Endothelial cell of umbilical vein (primary cell): Measurements from ENCODE around the gene SAMSN1. TPM values are rescaled to one million over a fixed set of nuclear protein-coding genes. Genes with fewer than 3 reads are reported as not detected.

Source experiments
- BruUV-seq: library from RNA; stranded (reverse); fragments of 400-500 nt; replicated peaks from 2 replicates; lab custom pipeline; 2021; lab: Mats Ljungman, UMichigan
- CTCF ChIA-PET: fragments of 300-600, 350-600 bp; sonication (Branson Sonifier 250); formaldehyde crosslinking; loops from one replicate; lab custom pipeline; 2021; ENCODE audit warnings: antibody characterized with exemption, inconsistent platforms; lab: Charles Lee
- POLR2A ChIA-PET: fragments of 300-600, 350-600 bp; sonication (Branson Sonifier 250); formaldehyde crosslinking; loops from one replicate; lab custom pipeline; 2021; ENCODE audit warnings: antibody characterized with exemption, inconsistent platforms; lab: Charles Lee
- DNase-seq: peaks from one replicate; pipeline ENCODE4 v3.0.0-alpha.2; 2011; ENCODE audit warnings: low read depth, low spot score
- FAIRE-seq: peaks from 2 replicates; lab custom pipeline; 2011; peaks lifted over from hg19 to GRCh38; lab: Jason Lieb, UNC
- H2AFZ ChIP-seq: 2 replicates; pipeline ENCODE4 v1.6.0; 2012; ENCODE audit warnings: low read depth, low read length, control low read depth, inconsistent platforms
- H3K27ac ChIP-seq: 2 replicates; pipeline ENCODE4 v1.5.1; 2011; ENCODE audit warnings: low read depth, mild to moderate bottlenecking, control low read depth, low read length, moderate library complexity; ENCODE audit not compliant: insufficient read depth
- H3K27me3 ChIP-seq, 2 experiments: 2 replicates each; pipeline versions ENCODE4 v1.6.0 to v1.6.1; 2011; ENCODE audit warnings: low read length in 2 of 2, mixed read lengths in 1 of 2; ENCODE audit not compliant: control insufficient read depth in 2 of 2, insufficient read depth in 2 of 2
- H3K36me3 ChIP-seq, 2 experiments: 2 replicates in 1 of 2; 3 replicates in 1 of 2; pipeline ENCODE4 v1.5.1; 2011; ENCODE audit warnings: low read length in 2 of 2, mild to moderate bottlenecking in 1 of 2, moderate library complexity in 1 of 2; ENCODE audit not compliant: control insufficient read depth in 2 of 2, insufficient read depth in 2 of 2; ENCODE audit errors: extremely low read depth in 1 of 2
- H3K4me1 ChIP-seq: 3 replicates; pipeline ENCODE4 v1.5.1; 2011; ENCODE audit warnings: mild to moderate bottlenecking, low read length; ENCODE audit not compliant: control insufficient read depth, insufficient read depth; ENCODE audit errors: extremely low read depth
- H3K4me2 ChIP-seq: 2 replicates; pipeline ENCODE4 v1.6.1; 2011; ENCODE audit warnings: low read length, control low read depth, mixed read lengths; ENCODE audit not compliant: insufficient read depth
- H3K4me3 ChIP-seq, 3 experiments: fragments of 200-600 bp in 1 of 3; sonication (generic), shearing (Covaris generic) in 1 of 3; replicated peaks in 1 of 3; 2 replicates each; pipeline ENCODE4 v1.5.1; 2011 to 2016; ENCODE audit warnings: control low read depth in 3 of 3, low read length in 3 of 3, mild to moderate bottlenecking in 2 of 3, inconsistent platforms in 1 of 3, low read depth in 1 of 3, moderate library complexity in 1 of 3; ENCODE audit not compliant: insufficient read depth in 1 of 3
- H3K79me2 ChIP-seq: 2 replicates; pipeline ENCODE4 v1.6.0; 2012; ENCODE audit warnings: low read length, inconsistent platforms; ENCODE audit not compliant: control insufficient read depth, insufficient read depth
- H3K9ac ChIP-seq: replicated peaks from 2 replicates; pipeline ENCODE3; 2011; ENCODE audit warnings: low read length, control low read depth; ENCODE audit not compliant: insufficient read depth; ENCODE audit errors: extremely low read depth
- H3K9me1 ChIP-seq: replicated peaks from 3 replicates; pipeline ENCODE4 v1.6.0; 2011; ENCODE audit warnings: mild to moderate bottlenecking, low read length; ENCODE audit not compliant: control insufficient read depth, insufficient read depth; ENCODE audit errors: extremely low read depth
- H3K9me3 ChIP-seq: replicated peaks from 2 replicates; pipeline ENCODE4 v1.5.1; 2012; ENCODE audit warnings: low read length, inconsistent platforms; ENCODE audit not compliant: control insufficient read depth, insufficient read depth
- H4K20me1 ChIP-seq: replicated peaks from 2 replicates; pipeline ENCODE3; 2011; ENCODE audit warnings: mild to moderate bottlenecking, low read length; ENCODE audit not compliant: control insufficient read depth, insufficient read depth; ENCODE audit errors: extremely low read depth
- CTCF ChIP-seq, 2 donors: IDR thresholded peaks; 1 replicate in 1 of 2; 2 replicates in 1 of 2; pipeline ENCODE4 v1.5.1; 2011; ENCODE audit warnings: low read length in 2 of 2, mild to moderate bottlenecking in 2 of 2, moderate library complexity in 2 of 2, control low read depth in 1 of 2, inconsistent platforms in 1 of 2, low read depth in 1 of 2; ENCODE audit not compliant: insufficient read depth in 1 of 2; ENCODE audit errors: extremely low read depth in 1 of 2
- EZH2 ChIP-seq: IDR thresholded peaks from 2 replicates; pipeline ENCODE4 v1.6.1; 2012; ENCODE audit warnings: borderline replicate concordance, low read depth, mild to moderate bottlenecking, moderate library complexity, low read length, inconsistent platforms; ENCODE audit not compliant: severe bottlenecking
- FOS ChIP-seq: IDR thresholded peaks from 2 replicates; pipeline ENCODE4 v1.6.1; 2011; ENCODE audit warnings: mild to moderate bottlenecking, low read length, moderate library complexity, borderline replicate concordance; ENCODE audit not compliant: insufficient read depth
- GATA2 ChIP-seq: IDR thresholded peaks from 2 replicates; pipeline ENCODE4 v1.7.0; 2011; ENCODE audit warnings: low read depth, mild to moderate bottlenecking, moderate library complexity, mixed read lengths, low read length; ENCODE audit not compliant: insufficient read length, insufficient read depth
- JUN ChIP-seq: IDR thresholded peaks from 2 replicates; pipeline ENCODE4 v1.6.1; 2011; ENCODE audit warnings: borderline replicate concordance, low read depth; ENCODE audit not compliant: insufficient read length, insufficient read depth
- MAX ChIP-seq: IDR thresholded peaks from 2 replicates; pipeline ENCODE4 v1.6.1; 2011; ENCODE audit not compliant: insufficient read depth, insufficient read length
- MYC ChIP-seq: IDR thresholded peaks from one replicate; pipeline ENCODE4 v1.6.1; 2011; ENCODE audit warnings: mild to moderate bottlenecking, low read depth, low read length
- POLR2A ChIP-seq: IDR thresholded peaks from 2 replicates; pipeline ENCODE4 v1.6.1; 2012; ENCODE audit warnings: low read depth, mild to moderate bottlenecking, control low read depth, low read length
- POLR2AphosphoS5 ChIP-seq: IDR thresholded peaks from 2 replicates; pipeline ENCODE4 v1.6.1; 2012; ENCODE audit warnings: low read depth, mild to moderate bottlenecking, control low read depth, low read length, moderate library complexity; ENCODE audit not compliant: insufficient read depth
- dilution Hi-C: fragments of 300-500 bp; cut with MboI; formaldehyde crosslinking; loops from one replicate; pipeline ENCODE4 v1.15.0; 2019; ENCODE audit warnings: low sequenced_read_pairs; ENCODE audit not compliant: extremely low pct_ligation_motif_present
- intact Hi-C: fragments of 100-400 bp; cut with micrococcal nuclease; formaldehyde crosslinking; loops from one replicate; pipeline ENCODE4 v1.10.0; 2022
- polyA plus RNA-seq, 4 experiments: library from polyadenylated mRNA; depleted of rRNA in 3 of 4; stranded (reverse) in 3 of 4; unstranded in 1 of 4; fragments of >200 nt; gene quantifications; 2 replicates each; pipeline versions ENCODE4 v1.2.1 to v1.2.3, GENCODE V29; 2011 to 2012; ENCODE audit warnings: missing spikeins in 1 of 4
- total RNA-seq: library from RNA; stranded (reverse); gene quantifications from 2 replicates; pipeline ENCODE4 v1.2.3, GENCODE V29; 2021

SAMSN1 gene
- total and polyA plus RNA-seq, 2 donors (not counting 3 experiments of a cell fraction or from before 2014, with no cell fraction given) = 2.5 to 5.3 TPM

GRCh38 chr21:14531757-14532316 is 14.3 kb downstream of the SAMSN1 start:
- CTCF ChIA-PET = interaction anchor here (2.2 kb wide), 1 partner anchor 206 kb away, joined by 12 read pairs; no protein-coding TSS in a partner anchor
- TF ChIP-seq CTCF (IDR thresholded peaks at IDR 0.05; ENCODE audit: extremely low read depth in 1 of 2, insufficient read depth in 1 of 2, low read depth in 1 of 2, low read length in 2 of 2) (no peak), MYC (no peak), JUN (no peak), MAX (no peak), POLR2A (no peak), POLR2AphosphoS5 (no peak), EZH2 (no peak), FOS (no peak), GATA2 (no peak)
- FAIRE-seq = no peak

More at GRCh38 chr21:14531757-14532316, 14.3 kb downstream of the SAMSN1 start:
- dilution Hi-C loops = no loop called here
- peaks cover 29% of the 10 kb centered on the region for H3K79me2 ChIP-seq
- no peaks in the 10 kb centered on the region for H3K27me3 ChIP-seq
- no peaks in the 10 kb centered on the region for H3K9me1 ChIP-seq
- no peak overlapping the region for H3K27ac ChIP-seq
- BruUV-seq = no TSS peak
- H3K9ac ChIP-seq = no peak overlapping the region
- no peaks in the 10 kb centered on the region for H3K36me3 ChIP-seq
- no peak overlapping the region for H2AFZ ChIP-seq
- H3K9me3 ChIP-seq = no peaks in the 10 kb centered on the region
- DNase-seq = no peak
- H3K4me1 ChIP-seq = peaks cover 17% of the 10 kb centered on the region
- H4K20me1 ChIP-seq = no peaks in the 10 kb centered on the region
- no peak overlapping the region for H3K4me3 ChIP-seq
- POLR2A ChIA-PET = no interaction called here
- intact Hi-C loops = no loop called here
- H3K4me2 ChIP-seq = no peak overlapping the region
